OCI-LY1 (cell line): ENCODE measurements around the gene RUNX1.

Experiments
- H2AFZ ChIP-seq: fragments of 200-600 bp; sonication (generic), shearing (Covaris generic); 2 replicates; pipeline ENCODE4 v1.6.0; 2014; ENCODE audit warnings: antibody characterized with exemption, mild to moderate bottlenecking, low read length
- H3F3A ChIP-seq: fragments of 200-600 bp; sonication (generic), shearing (Covaris generic); 2 replicates; pipeline ENCODE4 v1.6.0; 2014; ENCODE audit warnings: mild to moderate bottlenecking, antibody characterized with exemption, low read length, moderate library complexity; ENCODE audit not compliant: insufficient read depth
- H3K27ac ChIP-seq: fragments of 200-600 bp; sonication (generic); 2 replicates; pipeline ENCODE4 v1.5.1; 2014; ENCODE audit warnings: low read length, mixed run types, mild to moderate bottlenecking, low read depth; ENCODE audit not compliant: poor library complexity, severe bottlenecking
- H3K27me3 ChIP-seq: fragments of 200-600 bp; sonication (generic); 2 replicates; pipeline ENCODE4 v1.6.0; 2014; ENCODE audit warnings: antibody characterized with exemption, mild to moderate bottlenecking, low read length, moderate library complexity; ENCODE audit not compliant: insufficient read depth
- H3K36me3 ChIP-seq: fragments of 200-600 bp; sonication (generic); 2 replicates; pipeline ENCODE4 v1.6.1; 2014; ENCODE audit warnings: mild to moderate bottlenecking, antibody characterized with exemption, low read length, moderate library complexity, mixed read lengths; ENCODE audit not compliant: insufficient read depth
- H3K4me1 ChIP-seq: fragments of 200-600 bp; sonication (generic); 2 replicates; pipeline ENCODE4 v1.5.1; 2014; ENCODE audit warnings: mild to moderate bottlenecking, low read length, moderate library complexity; ENCODE audit not compliant: insufficient read depth, severe bottlenecking
- H3K4me2 ChIP-seq: fragments of 200-600 bp; sonication (generic), shearing (Covaris generic); 2 replicates; pipeline ENCODE4 v1.6.1; 2014; ENCODE audit warnings: low read length
- H3K4me3 ChIP-seq: fragments of 200-600 bp; sonication (generic); 2 replicates; pipeline ENCODE4 v1.5.1; 2014; ENCODE audit warnings: low read length, low read depth, mild to moderate bottlenecking, mixed read lengths; ENCODE audit not compliant: poor library complexity, severe bottlenecking
- H3K79me2 ChIP-seq: fragments of 200-600 bp; shearing (Covaris generic); 2 replicates; pipeline ENCODE4 v1.6.1; 2016; ENCODE audit warnings: mixed run types, low read length, mixed read lengths; ENCODE audit not compliant: insufficient read depth
- H3K9ac ChIP-seq: fragments of 200-600 bp; sonication (generic), shearing (Covaris generic); 2 replicates; pipeline ENCODE4 v1.6.1; 2014; ENCODE audit warnings: mild to moderate bottlenecking, low read length, mixed read lengths
- H3K9me2 ChIP-seq: fragments of 200-600 bp; sonication (generic), shearing (Covaris generic); 2 replicates; pipeline ENCODE4 v1.6.1; 2014; ENCODE audit warnings: low read depth, mild to moderate bottlenecking, low read length, mixed read lengths
- H3K9me3 ChIP-seq: fragments of 200-600 bp; shearing (Covaris generic); 2 replicates; pipeline ENCODE4 v1.6.1; 2014; ENCODE audit warnings: low read length, mixed read lengths
- H4K20me1 ChIP-seq: fragments of 200-600 bp; sonication (generic), shearing (Covaris generic); 2 replicates; pipeline ENCODE4 v1.6.0; 2016; ENCODE audit warnings: mild to moderate bottlenecking, low read length; ENCODE audit not compliant: insufficient read depth
- CTCF ChIP-seq: fragments of 200-600 bp; sonication (generic), shearing (Covaris generic); IDR thresholded peaks from 2 replicates; pipeline ENCODE4 v1.5.1; 2017; ENCODE audit warnings: mild to moderate bottlenecking, antibody characterized with exemption, low read length, moderate library complexity, mixed read lengths
- EZH2 ChIP-seq: fragments of 200-600 bp; sonication (generic), shearing (Covaris generic); IDR thresholded peaks from 2 replicates; pipeline ENCODE4 v1.8.0; 2017; ENCODE audit warnings: borderline replicate concordance, mixed run types, mild to moderate bottlenecking, antibody characterized with exemption, low read length, moderate library complexity, mixed read lengths

RUNX1 gene

DNA sequence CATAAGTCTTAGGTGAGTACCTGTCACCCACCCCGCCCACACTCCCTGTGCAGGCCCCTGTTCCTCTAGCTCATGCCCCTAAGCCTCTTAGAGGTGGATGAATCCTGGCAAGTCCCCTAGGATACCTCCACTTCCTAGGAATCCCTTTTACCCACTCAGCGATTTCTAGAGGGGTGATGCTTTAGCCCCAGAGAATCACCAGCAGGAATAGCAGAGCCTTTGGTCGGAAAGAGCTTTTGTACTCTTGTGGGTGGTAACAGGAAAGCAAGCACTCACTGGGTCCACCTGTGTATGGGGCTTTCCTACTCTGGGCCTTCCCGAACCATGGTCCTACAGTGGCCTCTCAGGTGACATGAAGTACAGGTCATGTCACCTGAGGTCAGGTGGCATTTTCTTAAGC is 207.9 kb downstream of the RUNX1 start:
- no peaks in the 10 kb centered on the region for H3K27me3 ChIP-seq
- peaks cover 44% of the 10 kb centered on the region for H3K36me3 ChIP-seq
- H3K79me2 ChIP-seq = no peaks in the 10 kb centered on the region
- no peak overlapping the region for H2AFZ ChIP-seq
- no peaks in the 10 kb centered on the region for H3K9me2 ChIP-seq
- H3K9me3 ChIP-seq = no peaks in the 10 kb centered on the region
- H3F3A ChIP-seq = no peaks in the 10 kb centered on the region
- H3K4me1 ChIP-seq = peaks cover 22% of the 10 kb centered on the region
- H3K4me2 ChIP-seq = no peak overlapping the region
- no peak overlapping the region for H3K9ac ChIP-seq
- no peak overlapping the region for H3K4me3 ChIP-seq
- H3K27ac ChIP-seq = no peak overlapping the region
- TF ChIP-seq EZH2 (no peak), CTCF (no peak)
- no peaks in the 10 kb centered on the region for H4K20me1 ChIP-seq

GRCh38 chr21:34840693-34841092 is 208.4 kb downstream of the RUNX1 start:
- no peak overlapping the region for H3K27ac ChIP-seq
- no peaks in the 10 kb centered on the region for H3K9me2 ChIP-seq
- no peaks in the 10 kb centered on the region for H3K27me3 ChIP-seq
- no peaks in the 10 kb centered on the region for H4K20me1 ChIP-seq
- no peak for TF ChIP-seq EZH2
- peaks cover 49% of the 10 kb centered on the region for H3K36me3 ChIP-seq
- no peak overlapping the region for H3K4me3 ChIP-seq
- H3K4me1 ChIP-seq = peaks cover 17% of the 10 kb centered on the region
- H3K9ac ChIP-seq = no peak overlapping the region
- no peaks in the 10 kb centered on the region for H3K79me2 ChIP-seq
- no peak overlapping the region for H3K4me2 ChIP-seq
- no peaks in the 10 kb centered on the region for H3K9me3 ChIP-seq
- no peak overlapping the region for H2AFZ ChIP-seq
- no peaks in the 10 kb centered on the region for H3F3A ChIP-seq

GRCh38 chr21:34838956-34839820 is 209.9 kb downstream of the RUNX1 start:
- Histone ChIP-seq H2AFZ (no peak overlapping the region), H3F3A (no peaks in the 10 kb centered on the region), H3K4me3 (no peak overlapping the region), H3K9me2 (no peaks in the 10 kb centered on the region), H3K27me3 (no peaks in the 10 kb centered on the region), H4K20me1 (no peaks in the 10 kb centered on the region), H3K4me2 (no peak overlapping the region), H3K79me2 (no peaks in the 10 kb centered on the region), H3K36me3 (peaks cover 59% of the 10 kb centered on the region), H3K27ac (no peak overlapping the region), H3K9me3 (no peaks in the 10 kb centered on the region), H3K9ac (no peak overlapping the region), H3K4me1 (peaks cover 2% of the 10 kb centered on the region)
- TF ChIP-seq CTCF = no peak
- TF ChIP-seq EZH2 = no peak

- Histone ChIP-seq H3K9me3 (no peaks in the 10 kb centered on the region), H3K9ac (no peak overlapping the region), H3K27me3 (no peaks in the 10 kb centered on the region), H3K4me2 (no peak overlapping the region), H3F3A (no peaks in the 10 kb centered on the region), H3K9me2 (no peaks in the 10 kb centered on the region), H3K4me3 (no peak overlapping the region), H2AFZ (no peak overlapping the region), H3K4me1 (no peaks in the 10 kb centered on the region), H4K20me1 (no peaks in the 10 kb centered on the region), H3K27ac (no peak overlapping the region), H3K79me2 (no peaks in the 10 kb centered on the region), H3K36me3 (peaks cover 80% of the 10 kb centered on the region)
- TF ChIP-seq EZH2 = no peak
- TF ChIP-seq CTCF = no peak
These were observed 212.1 kb downstream of the RUNX1 start for GRCh38 chr21:34836933-34837505.
